GM12878 (cell line): ENCODE results near the gene HBD. TPM values are rescaled to one million over a fixed set of nuclear protein-coding genes. Genes with fewer than 3 reads are reported as not detected.

Experiments used
- ATAC-seq: fragments of 200-7000 bp; cut with Tn5 transposase; 3 replicates; pipeline ENCODE4 v1.9.1; 2020; ENCODE audit warnings: mild to moderate bottlenecking, moderate library complexity
- BruUV-seq: library from RNA; stranded (reverse); fragments of 400-500 nt; replicated peaks from 2 replicates; lab custom pipeline; 2021; lab: Mats Ljungman, UMichigan
- CTCF ChIA-PET: fragments of 300-600 bp; sonication (Branson Sonifier 250); formaldehyde crosslinking; extraction: SDS; loops from one replicate; lab custom pipeline; 2021; ENCODE audit warnings: inconsistent platforms; lab: Yijun Ruan, JAX
- POLR2A ChIA-PET: fragments of 350-600 bp; formaldehyde crosslinking; extraction: SDS; loops from one replicate; lab custom pipeline; 2021; ENCODE audit warnings: inconsistent platforms; lab: Charles Lee
- RAD21 ChIA-PET: fragments of 300-600 bp; sonication (Branson Sonifier 250); formaldehyde crosslinking; loops from one replicate; lab custom pipeline; 2023; ENCODE audit warnings: antibody characterized with exemption; ENCODE audit not compliant: unreplicated experiment; lab: Charles Lee
- SMC1A ChIA-PET: fragments of 300-600 bp; sonication (Branson Sonifier 250); formaldehyde crosslinking; loops from one replicate; lab custom pipeline; 2023; ENCODE audit not compliant: unreplicated experiment, uncharacterized antibody; lab: Charles Lee
- DNase-seq: peaks from one replicate; pipeline ENCODE4 v3.0.0-alpha.2; 2011; ENCODE audit warnings: low read depth, low spot score
- FAIRE-seq: peaks from 3 replicates; lab custom pipeline; 2011; peaks lifted over from hg19 to GRCh38; lab: Jason Lieb, UNC
- H2AFZ ChIP-seq: 2 replicates; pipeline ENCODE4 v1.6.0; 2011; ENCODE audit warnings: low read depth, low read length, control low read depth; ENCODE audit not compliant: control insufficient read depth
- H3K27ac ChIP-seq: 2 replicates; pipeline ENCODE4 v1.5.1; 2011; ENCODE audit warnings: control low read depth; ENCODE audit not compliant: control insufficient read depth, insufficient read depth
- H3K27me3 ChIP-seq, 2 experiments: replicated peaks in 1 of 2; 2 replicates each; pipeline versions ENCODE4 v1.6.0 to v1.6.1; 2011; ENCODE audit warnings: low read length in 1 of 2; ENCODE audit not compliant: control insufficient read depth in 2 of 2, insufficient read depth in 2 of 2
- H3K36me3 ChIP-seq, 2 experiments: 2 replicates each; pipeline ENCODE4 v1.5.1; 2011; ENCODE audit warnings: low read length in 1 of 2; ENCODE audit not compliant: control insufficient read depth in 2 of 2, insufficient read depth in 2 of 2
- H3K4me1 ChIP-seq: 2 replicates; pipeline ENCODE4 v1.6.1; 2011; ENCODE audit warnings: mild to moderate bottlenecking, low read length, moderate library complexity, mixed read lengths; ENCODE audit not compliant: control insufficient read depth, insufficient read depth
- H3K4me2 ChIP-seq: 2 replicates; pipeline ENCODE4 v1.6.0; 2011; ENCODE audit warnings: control low read depth; ENCODE audit not compliant: control insufficient read depth, insufficient read depth
- H3K4me3 ChIP-seq: fragments of 200-600 bp; sonication (generic); 2 replicates; pipeline ENCODE4 v1.5.1; 2016
- H3K79me2 ChIP-seq: 2 replicates; pipeline ENCODE4 v1.6.0; 2011; ENCODE audit warnings: low read length; ENCODE audit not compliant: control insufficient read depth, insufficient read depth
- H3K9ac ChIP-seq: 2 replicates; pipeline ENCODE4 v1.8.0; 2011; ENCODE audit warnings: low read length, control low read depth, mixed read lengths; ENCODE audit not compliant: control insufficient read depth, insufficient read depth
- H3K9me3 ChIP-seq: replicated peaks from 3 replicates; pipeline ENCODE4 v1.5.1; 2011; ENCODE audit warnings: mild to moderate bottlenecking, low read length; ENCODE audit not compliant: control insufficient read depth, insufficient read depth
- H4K20me1 ChIP-seq: 2 replicates; pipeline ENCODE4 v1.6.0; 2011; ENCODE audit not compliant: control insufficient read depth, insufficient read depth
- ETV6 ChIP-seq, 2 experiments: fragments of 450-650 bp in 1 of 2; IDR thresholded peaks in 1 of 2; conservative IDR thresholded peaks in 1 of 2; 2 replicates each; pipeline ENCODE4 v1.6.1; 2014; ENCODE audit warnings: antibody characterized with exemption in 1 of 2, borderline replicate concordance in 1 of 2, low read depth in 1 of 2, mild to moderate bottlenecking in 1 of 2, moderate library complexity in 1 of 2
- FOS ChIP-seq: IDR thresholded peaks from 3 replicates; pipeline ENCODE4 v1.6.1; 2011; ENCODE audit warnings: borderline replicate concordance; ENCODE audit not compliant: insufficient read length; ENCODE audit errors: extremely low read depth
- HDGF ChIP-seq: fragments of 450-650 bp; IDR thresholded peaks from 2 replicates; pipeline ENCODE4 v1.6.1; 2016; ENCODE audit warnings: antibody characterized with exemption
- KLF5 ChIP-seq: fragments of 450-650 bp; IDR thresholded peaks from 2 replicates; pipeline ENCODE4 v1.6.1; 2014; ENCODE audit warnings: mild to moderate bottlenecking; ENCODE audit not compliant: partially characterized antibody
- MTA2 ChIP-seq: fragments of 450-650 bp; IDR thresholded peaks from 2 replicates; pipeline ENCODE4 v1.6.1; 2016; ENCODE audit warnings: low read depth, mild to moderate bottlenecking, moderate library complexity
- MYC ChIP-seq: IDR thresholded peaks from 2 replicates; pipeline ENCODE4 v1.6.1; 2011; ENCODE audit warnings: mild to moderate bottlenecking, low read length, moderate library complexity, inconsistent platforms; ENCODE audit not compliant: insufficient read depth, insufficient replicate concordance, insufficient read length, severe bottlenecking
- NFYA ChIP-seq: IDR thresholded peaks from 2 replicates; pipeline ENCODE4 v1.6.1; 2011; ENCODE audit warnings: low read depth, mild to moderate bottlenecking, low read length, improper control_type of control experiment, borderline replicate concordance
- NR2C1 ChIP-seq: fragments of 450-650 bp; IDR thresholded peaks from 2 replicates; pipeline ENCODE4 v1.6.1; 2017; ENCODE audit warnings: antibody characterized with exemption, mild to moderate bottlenecking, moderate library complexity
- RELA ChIP-seq: fragments of 450-650 bp; IDR thresholded peaks from 2 replicates; pipeline ENCODE4 v1.8.0; 2014; ENCODE audit warnings: borderline replicate concordance; ENCODE audit not compliant: partially characterized antibody
- ZNF217 ChIP-seq: fragments of 450-650 bp; IDR thresholded peaks from 2 replicates; pipeline ENCODE4 v1.6.1; 2017; ENCODE audit warnings: antibody characterized with exemption, mild to moderate bottlenecking
- in situ Hi-C: fragments of 300-500 bp; cut with MboI; formaldehyde crosslinking; loops from 9 replicates; pipeline ENCODE4 v1.14.3; 2018; ENCODE audit warnings: mixed read lengths
- intact Hi-C: fragments of 100-400 bp; cut with micrococcal nuclease; formaldehyde crosslinking; loops from one replicate; pipeline ENCODE4 v1.14.2; 2022; ENCODE audit not compliant: unreplicated experiment
- polyA plus RNA-seq, 11 experiments: library from polyadenylated mRNA; depleted of rRNA in 4 of 11; unstranded in 6 of 11; stranded (reverse) in 5 of 11; fragments of >200 nt; fragmentation: Nextera tagmentation in 4 of 11; fragmentation: Illumina TruSeq in 1 of 11; extraction: Ambion mirVana in 4 of 11; extraction: Trizol in 1 of 11; gene quantifications; 1 replicate in 1 of 11; 2 replicates in 10 of 11; pipeline versions ENCODE4 v1.2.1 to v1.2.3, GENCODE V29; 2011 to 2016; ENCODE audit warnings: inconsistent platforms in 2 of 11, missing spikeins in 2 of 11, low read depth in 1 of 11
- total RNA-seq, 4 experiments: library from RNA; depleted of rRNA in 3 of 4; stranded (reverse); fragments of >200 nt in 3 of 4; fragmentation: Illumina TruSeq in 1 of 4; extraction: Trizol in 1 of 4; gene quantifications; 2 replicates each; pipeline versions ENCODE4 v1.2.1 to v1.2.3, GENCODE V29; 2013 to 2021

HBD gene
- total and polyA plus RNA-seq, 10 of the 15 experiments (the other 5 are each of a cell fraction or from before 2014, with no cell fraction given): 0.11 to 0.32 TPM; not detected in 8

DNA sequence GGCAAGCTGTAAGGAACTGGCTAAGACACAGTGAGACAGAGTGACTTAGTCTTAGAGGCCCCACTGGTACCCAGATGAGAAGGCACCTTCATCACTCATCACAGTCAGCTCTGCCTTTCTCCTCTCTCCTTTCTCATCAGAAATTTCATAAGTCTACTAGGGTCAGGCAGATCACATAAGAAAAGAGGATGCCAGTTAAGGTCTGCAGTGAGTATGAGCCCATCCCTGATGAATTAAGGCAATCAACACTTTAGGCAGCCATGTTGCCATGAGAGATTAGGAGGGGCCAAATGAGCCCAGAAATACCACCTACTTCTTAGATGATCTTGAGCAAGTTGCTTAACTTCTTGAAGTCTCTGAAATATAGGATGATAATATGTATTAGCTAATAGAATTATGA lies 47.3 kb upstream of the HBD start:
- Histone ChIP-seq H3K27ac (no peak overlapping the region), H4K20me1 (no peaks in the 10 kb centered on the region), H3K79me2 (no peaks in the 10 kb centered on the region), H3K9me3 (no peaks in the 10 kb centered on the region), H2AFZ (no peak overlapping the region), H3K9ac (no peak overlapping the region), H3K27me3 (no peaks in the 10 kb centered on the region), H3K4me2 (no peak overlapping the region), H3K4me3 (no peak overlapping the region), H3K4me1 (no peaks in the 10 kb centered on the region), H3K36me3 (no peaks in the 10 kb centered on the region)
- RAD21 ChIA-PET: no interaction called here
- SMC1A ChIA-PET: interaction anchor here (1.5 to 2.5 kb wide), 2 partner anchors 9 to 53 kb away, joined by 3 to 8 read pairs; no protein-coding TSS in a partner anchor
- no peak for FAIRE-seq
- no peak for TF ChIP-seq NR2C1
- TF ChIP-seq ETV6 (conservative IDR thresholded peaks at IDR 0.05 in 1 of 2, IDR thresholded peaks at IDR 0.05 in 1 of 2; ENCODE audit: borderline replicate concordance in 1 of 2, low read depth in 1 of 2): no peak
- TF ChIP-seq RELA: no peak
- TF ChIP-seq MYC: no peak
- no peak for TF ChIP-seq KLF5
- no peak for TF ChIP-seq FOS
- no peak for TF ChIP-seq HDGF
- TF ChIP-seq NFYA: no peak
- no peak for TF ChIP-seq MTA2
- TF ChIP-seq ZNF217: no peak
- DNase-seq: no peak
- no TSS peak for BruUV-seq
- in situ Hi-C loops: no loop called here
- intact Hi-C loops: no loop called here
- POLR2A ChIA-PET: no interaction called here
- ATAC-seq: no peak
- CTCF ChIA-PET: interaction anchor here (1.6 kb wide), 1 partner anchor 8 kb away, joined by 9 read pairs; no protein-coding TSS in a partner anchor
